Stimulated activated CD8-positive, alpha-beta memory T cell treated with anti-CD3 and anti-CD28 coated beads, Interleukin-4, amount 100 ng/mL, for 24 hours (primary cell): Measurements from ENCODE around the gene COBL.

Experiments
- DNase-seq: peaks from one replicate; pipeline ENCODE4 v3.0.0-alpha.2; 2020; ENCODE audit warnings: low read depth

Gene COBL

DNA sequence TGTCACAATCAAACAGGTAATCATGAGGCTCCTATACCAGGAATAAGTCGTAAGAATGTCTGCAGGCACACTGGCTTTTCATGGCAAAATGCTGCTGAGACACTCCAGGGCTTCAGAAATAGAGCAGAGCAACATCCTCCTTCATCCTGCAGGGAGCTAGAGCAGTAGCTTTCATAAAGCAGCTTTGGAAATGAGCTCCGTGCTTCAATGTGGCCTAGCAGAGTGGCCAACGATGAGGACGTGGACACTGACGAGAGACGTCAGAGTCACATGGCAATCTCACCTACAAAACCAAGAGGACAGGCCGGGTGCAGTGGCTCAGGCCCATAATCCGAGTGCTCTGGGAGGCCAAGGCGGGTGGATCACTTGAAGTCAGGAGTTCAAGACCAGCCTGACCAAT, 9.8 kb downstream of the COBL start:
- no peak for DNase-seq

DNA sequence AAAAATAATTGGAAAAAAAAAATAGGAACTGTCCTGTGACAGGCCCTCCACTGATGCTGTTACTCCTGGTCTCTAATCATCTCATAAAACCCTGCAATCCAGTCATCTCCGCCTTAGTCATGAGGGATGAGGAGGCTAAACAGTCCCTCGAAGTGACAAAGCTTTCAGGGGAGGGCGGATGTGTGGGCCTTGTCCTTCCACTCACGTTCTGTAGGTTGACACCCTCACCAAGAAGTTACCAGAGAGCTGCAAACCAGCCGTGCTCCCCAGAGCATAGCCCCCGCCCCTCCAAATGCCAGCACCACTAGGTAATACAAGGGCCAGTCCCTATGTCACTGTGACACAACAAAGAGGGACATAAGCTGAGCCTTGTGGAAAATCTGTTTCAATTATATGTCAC, 11.9 kb downstream of the COBL start:
- DNase-seq, result no peak

- no peak for DNase-seq
These were observed 13.5 kb downstream of the COBL start for GRCh38 chr7:51303142-51303525.

DNA sequence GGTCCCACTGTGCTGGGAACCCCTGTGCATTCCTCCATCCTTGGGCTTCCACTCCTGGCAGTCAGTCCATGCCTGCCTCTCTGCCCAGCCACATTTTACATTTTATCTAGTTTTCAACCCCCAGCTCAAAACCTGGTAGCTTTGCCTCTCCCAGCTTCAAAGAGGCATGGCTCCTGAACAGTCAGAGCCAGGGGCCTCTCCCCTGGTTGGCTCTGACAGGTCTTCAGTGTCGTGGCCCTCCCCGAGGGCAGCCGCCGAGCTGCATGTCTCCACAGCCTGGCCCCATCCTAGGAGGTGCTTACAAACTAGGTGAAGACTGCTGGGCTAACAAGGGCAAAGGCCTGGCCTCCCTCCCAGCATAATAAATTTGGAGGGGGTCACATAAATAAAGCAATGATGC, 14.8 kb downstream of the COBL start:
- no peak for DNase-seq

DNA sequence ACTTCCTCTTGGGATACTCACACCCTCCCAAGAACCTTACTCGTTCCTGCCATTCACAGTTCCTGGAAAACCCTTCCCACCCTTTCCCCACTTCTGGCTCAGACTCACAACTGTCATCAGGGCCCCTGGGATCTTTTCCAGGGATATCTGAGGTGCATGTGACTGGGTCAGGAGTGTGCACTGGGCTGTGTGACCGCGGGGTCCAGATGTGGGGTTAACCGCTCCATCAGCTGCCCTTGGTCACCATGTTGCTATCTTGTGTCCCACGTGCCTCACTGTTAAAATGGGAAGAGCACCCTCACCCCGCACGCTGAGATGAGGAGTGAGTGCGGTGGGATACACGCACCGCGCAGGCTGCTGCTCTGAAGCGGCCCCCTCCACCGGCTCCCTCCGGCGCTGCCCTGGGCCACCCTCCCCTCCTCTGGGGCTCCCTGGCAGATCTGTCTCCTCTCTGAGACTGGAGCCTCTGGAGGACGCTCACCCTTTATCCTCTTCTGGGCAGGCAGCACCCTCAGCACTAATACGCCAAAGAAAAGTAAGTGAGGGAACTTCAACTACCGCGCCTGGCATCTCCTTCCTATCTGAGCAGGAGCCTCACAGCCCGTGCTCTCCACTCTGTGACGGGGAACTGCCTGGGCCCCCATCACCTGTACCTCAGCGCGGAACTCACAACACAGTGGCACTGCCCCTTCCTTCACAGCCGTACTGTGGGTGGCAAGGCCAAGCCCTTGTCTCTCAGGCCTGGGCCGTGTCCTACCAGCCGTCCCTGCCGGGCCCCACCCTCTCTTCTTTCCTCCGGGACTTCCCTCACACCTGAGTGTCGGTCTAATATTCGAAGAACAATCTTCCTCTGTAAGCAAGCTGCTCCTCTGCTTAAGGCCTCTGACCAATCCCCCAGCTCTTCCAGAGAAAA, 15.6 kb downstream of the COBL start:
- DNase-seq, result no peak

GRCh38 chr7:51299391-51300133, 17.0 kb downstream of the COBL start:
- DNase-seq, result no peak

- DNase-seq, result no peak
These were observed 17.7 kb downstream of the COBL start for GRCh38 chr7:51298912-51299311.

- no peak for DNase-seq
These were observed 18.6 kb downstream of the COBL start for GRCh38 chr7:51297986-51298385.

DNA sequence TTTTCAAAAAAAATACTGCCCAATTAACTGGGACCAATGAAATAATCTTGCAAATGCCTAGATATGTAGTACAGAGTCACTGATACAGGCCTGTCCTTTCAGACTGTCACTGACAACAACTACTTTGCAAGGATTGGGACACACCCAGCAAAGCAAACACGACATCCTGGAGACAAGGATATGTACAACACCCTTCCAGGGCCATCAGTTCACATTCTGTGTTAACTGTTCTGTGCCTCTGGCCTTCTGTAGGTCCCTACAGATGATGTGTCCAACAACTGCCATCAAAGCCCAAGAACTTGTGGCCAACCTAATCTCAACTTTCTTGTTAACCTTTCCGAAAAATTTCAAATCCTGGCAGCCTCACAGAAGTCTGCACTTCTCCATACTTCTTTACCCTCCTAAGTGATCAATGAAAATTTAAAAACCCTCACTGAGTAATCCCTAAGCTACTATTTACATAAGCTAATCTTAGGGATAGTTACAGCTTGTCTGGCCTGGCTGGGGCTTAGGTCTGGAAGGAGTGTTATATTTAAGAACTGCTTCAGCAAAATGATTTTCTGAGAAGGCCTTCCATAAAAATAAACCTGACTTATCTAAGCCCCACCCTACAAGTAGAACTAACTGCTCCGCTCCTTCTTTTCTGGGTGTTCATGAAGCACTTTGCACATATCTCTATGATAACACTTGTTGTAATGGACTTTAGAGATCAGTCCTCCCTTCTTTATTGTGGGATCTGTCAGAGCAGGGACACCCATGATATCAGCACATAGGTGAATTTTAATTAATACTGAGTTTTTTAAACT, 21.0 kb downstream of the COBL start:
- DNase-seq, result no peak

DNA sequence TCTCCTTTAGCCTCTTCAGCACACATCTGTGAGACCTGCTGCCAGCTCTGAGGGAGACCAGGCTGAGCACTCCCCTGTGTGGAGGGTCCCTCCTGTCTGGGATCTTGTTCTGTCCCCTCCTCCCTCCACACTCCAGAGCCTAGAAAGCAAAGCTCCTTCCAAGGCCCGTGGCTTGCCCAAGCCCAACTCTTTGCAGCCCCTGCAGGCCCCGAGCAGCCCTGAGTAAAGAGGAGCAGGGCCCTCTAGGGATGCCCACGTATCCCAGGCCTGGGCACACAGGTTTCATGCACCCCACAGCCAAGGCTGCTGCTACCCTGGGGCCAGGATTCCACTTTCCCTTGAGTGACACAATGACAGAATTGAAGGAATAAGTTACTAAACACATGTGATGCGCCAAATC, 24.0 kb downstream of the COBL start:
- DNase-seq, result no peak

- no peak for DNase-seq
These were observed 25.7 kb downstream of the COBL start for GRCh38 chr7:51290702-51291540.

GRCh38 chr7:51290304-51290637, 26.3 kb downstream of the COBL start:
- no peak for DNase-seq

DNA sequence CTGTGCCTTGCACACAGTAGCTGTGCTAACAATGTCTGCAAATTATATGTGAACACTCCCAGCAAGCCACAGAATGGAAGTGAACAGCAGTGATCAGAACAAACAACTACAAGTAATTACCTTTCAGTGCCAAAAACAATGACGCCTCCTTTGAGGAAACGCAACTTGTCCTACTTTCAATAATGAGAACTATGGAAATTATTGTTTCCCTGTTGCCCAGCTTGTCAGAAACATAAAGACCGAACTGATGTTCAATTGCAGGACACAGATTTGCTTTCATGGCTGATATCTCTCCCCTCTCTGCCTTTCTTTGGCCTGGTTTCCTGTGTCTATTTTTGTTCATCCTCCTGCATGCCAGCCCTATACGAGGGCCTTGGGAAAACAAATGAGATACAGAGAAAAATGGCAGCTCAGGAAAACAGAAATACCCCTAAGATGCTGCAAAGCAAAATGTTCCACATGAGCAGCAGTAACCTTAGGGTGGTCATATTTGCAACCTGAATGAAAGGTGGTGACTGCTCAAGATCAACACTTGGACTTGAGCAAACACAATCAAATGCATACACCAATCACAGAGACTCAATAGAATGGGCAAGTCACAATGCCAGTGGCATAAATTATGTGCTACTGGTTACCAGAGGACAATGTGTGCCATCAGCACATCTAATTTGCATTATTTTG, 26.8 kb downstream of the COBL start:
- no peak for DNase-seq

DNA sequence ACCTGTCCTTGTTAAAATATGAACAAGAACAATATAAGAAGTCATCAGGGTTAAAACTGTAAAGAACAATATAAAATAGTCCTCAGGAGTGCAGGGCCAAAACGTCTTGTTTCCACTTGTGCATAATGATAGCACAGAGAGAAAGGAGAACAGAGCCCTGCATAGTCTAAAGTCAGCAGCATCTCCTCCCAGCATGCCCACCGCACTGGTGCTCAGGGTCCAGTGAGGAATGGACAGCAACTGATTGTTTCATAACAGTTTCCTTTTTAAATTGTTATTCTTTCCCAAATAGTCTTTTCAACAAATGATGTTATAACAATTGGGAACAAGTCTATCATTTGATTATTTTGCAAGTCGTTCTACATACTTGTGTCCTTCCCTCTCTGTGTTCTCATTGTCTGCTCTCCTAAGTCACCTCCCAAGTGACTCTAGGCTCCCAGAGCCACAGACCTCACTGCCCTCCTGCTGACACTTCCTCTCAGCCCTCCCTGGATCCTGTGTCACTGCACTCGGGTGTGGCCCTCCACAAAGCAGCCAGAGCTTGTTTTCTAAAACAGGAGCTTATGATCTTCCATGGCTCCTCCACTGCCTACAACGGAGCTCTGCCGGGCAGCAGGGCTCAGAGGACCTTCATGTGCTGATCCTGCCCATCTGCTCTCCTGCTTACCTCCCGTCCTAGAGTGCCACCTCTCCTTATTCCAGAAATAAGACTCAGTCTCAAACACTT, 27.6 kb downstream of the COBL start:
- DNase-seq, result no peak

DNA sequence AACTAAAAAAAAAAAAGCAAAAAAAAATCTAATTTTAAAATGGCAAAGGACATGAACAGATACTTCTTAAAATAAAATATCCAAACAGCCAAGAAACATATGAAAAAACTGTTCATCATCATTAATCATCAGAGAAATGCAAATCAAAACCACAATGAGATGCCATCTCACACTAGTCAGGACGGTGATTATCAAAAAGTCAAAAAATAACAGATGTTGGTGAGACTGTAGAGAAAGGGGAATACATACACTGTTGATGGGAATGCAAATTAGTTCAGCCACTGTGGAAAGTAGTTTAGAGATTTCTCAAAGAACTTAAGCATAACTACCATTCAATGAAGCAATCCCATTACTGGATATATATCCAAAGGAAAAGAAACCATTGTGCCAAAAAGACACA, 30.2 kb downstream of the COBL start:
- no peak for DNase-seq

- DNase-seq, result no peak
These were observed 36.5 kb downstream of the COBL start for GRCh38 chr7:51280156-51280555.

DNA sequence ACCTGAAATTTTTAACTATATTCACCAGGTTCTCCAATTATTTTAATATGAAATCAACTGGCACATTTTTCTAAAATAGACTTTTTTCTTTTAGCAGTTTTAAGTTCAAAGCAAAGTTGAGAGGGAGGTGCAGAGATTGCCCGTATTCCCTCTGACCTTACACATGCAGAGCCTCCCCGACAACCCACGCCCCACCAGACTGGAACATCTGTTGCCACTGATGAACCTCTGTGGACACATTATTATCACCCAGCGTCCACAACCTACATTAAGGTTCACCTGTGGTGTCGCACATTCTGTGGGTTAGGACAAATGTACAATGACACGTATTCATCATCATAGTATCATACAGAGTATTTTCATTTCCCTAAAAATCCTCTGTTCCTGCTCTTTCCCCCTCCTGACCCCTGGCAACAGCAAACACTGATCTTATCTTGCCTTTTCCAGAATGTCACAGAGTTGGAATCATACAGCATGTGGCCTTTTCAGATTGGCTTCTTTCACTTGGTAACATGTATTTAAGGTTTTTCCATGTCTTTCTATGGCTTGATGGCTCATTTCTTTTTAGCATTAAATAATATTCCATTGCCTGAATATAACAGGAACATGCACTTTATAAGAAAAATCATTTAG, 37.1 kb downstream of the COBL start:
- DNase-seq, result no peak

DNA sequence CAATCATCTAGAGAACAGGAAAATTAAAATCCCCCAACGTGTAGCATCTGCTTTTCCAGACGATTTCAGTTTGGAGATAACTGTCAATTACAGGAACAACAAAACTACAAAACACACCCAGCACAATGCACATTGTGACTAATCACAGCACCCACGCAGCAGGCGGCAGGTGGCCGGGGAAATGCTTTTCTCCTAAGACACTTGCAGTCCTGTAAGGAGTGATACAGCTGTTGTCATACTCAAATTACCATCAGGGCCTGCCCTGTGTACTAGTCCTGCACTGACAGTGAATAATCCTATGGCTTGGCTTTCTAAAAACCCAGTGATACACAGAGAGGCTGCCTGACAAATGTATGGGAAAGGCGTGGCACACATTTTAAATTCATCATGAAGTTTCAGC, 37.8 kb downstream of the COBL start:
- DNase-seq, result no peak

DNA sequence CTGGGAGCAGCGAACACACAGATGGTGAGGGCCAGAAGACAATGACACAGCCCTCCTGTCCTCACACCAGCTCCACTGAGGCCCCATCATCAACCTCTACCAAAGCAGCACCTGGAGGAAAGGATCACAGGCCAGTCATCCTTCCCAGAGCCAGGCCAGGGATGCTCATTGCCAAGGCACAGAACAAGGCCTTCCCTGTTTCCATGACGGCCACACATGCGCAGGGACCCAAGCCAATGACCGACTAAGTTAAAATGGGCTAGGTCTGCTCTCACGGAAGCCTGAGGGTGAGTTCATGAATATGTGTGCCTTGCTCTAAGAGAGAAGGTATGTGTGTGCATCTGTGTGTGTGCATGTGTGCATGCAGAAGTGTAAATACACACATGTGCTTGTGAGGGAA, 39.6 kb downstream of the COBL start:
- DNase-seq, result no peak

- no peak for DNase-seq
These were observed 40.5 kb downstream of the COBL start for GRCh38 chr7:51276091-51276605.
